Ammon's horn (tissue), 1 donor: ENCODE measurements around the gene WDR88.
"Not testable (repeated sequence)": the region's sequence is repeated elsewhere in the genome, so short reads cannot be mapped to it uniquely, and the experiment has no call there.

Experiments used
- DNase-seq: peaks from one replicate; pipeline ENCODE4 v3.0.0-alpha.2; 2016; ENCODE audit warnings: low spot score

The WDR88 gene

DNA sequence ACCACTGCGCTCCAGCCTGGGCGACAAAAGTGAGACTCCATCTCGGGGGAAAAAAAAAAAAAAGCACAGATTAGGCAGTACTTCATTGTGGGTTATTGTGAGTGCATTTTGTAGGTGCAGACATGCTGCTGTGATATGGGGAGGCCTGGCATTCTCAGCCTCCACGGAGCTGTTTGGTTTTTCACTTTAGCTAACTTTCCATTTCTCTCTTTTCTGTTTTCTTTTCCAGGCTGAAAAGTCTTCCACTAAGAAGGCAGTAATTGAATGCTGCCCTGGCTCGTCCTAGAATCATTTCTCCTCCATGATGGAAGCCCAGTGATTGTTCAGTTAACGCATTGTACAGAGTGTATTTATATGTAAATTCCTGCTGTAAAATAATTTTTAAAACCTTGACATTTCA is 2.0 kb upstream of the WDR88 start:
- DNase-seq = no peak

DNA sequence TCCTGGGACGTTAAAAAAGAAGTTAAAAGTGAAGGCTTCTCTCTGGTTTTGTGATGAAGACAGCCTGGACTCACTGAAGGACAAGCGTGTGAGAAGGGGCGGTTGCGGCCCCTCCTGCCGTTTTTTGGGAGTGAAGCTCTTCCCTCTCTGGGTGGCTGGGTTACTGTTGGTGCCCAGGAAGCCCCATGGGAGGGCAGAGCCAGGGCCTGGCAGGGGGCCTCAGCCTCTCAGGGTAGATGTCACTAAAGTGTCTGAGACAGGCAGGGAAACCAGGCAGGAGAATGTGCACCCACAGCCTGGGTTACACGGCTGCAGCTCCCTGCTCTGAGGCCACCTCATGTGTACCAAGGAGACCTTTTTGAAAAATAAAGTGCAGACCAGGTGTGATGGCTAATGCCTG is 1.5 kb upstream of the WDR88 start:
- DNase-seq = no peak

DNA sequence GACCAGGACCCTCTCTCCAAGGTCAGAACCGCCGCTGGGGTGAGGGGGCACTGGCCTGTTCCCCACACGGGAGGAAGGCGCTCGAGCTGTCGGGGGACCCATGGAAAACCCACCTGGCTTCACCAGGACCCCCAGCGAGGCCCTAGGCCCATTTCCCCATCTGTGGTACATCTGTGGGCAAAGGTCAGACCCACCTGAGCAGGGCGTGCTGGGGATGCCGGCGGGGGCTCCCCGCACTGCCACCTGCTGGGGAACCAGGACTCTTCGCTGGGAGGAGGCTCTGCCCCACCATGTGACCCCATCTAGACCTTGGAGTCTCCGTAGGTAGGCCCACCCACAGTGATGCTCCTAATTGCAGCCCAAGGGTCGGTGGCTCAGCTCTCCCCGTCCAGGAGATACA is 511 bp downstream of the WDR88 start:
- DNase-seq = no peak

DNA sequence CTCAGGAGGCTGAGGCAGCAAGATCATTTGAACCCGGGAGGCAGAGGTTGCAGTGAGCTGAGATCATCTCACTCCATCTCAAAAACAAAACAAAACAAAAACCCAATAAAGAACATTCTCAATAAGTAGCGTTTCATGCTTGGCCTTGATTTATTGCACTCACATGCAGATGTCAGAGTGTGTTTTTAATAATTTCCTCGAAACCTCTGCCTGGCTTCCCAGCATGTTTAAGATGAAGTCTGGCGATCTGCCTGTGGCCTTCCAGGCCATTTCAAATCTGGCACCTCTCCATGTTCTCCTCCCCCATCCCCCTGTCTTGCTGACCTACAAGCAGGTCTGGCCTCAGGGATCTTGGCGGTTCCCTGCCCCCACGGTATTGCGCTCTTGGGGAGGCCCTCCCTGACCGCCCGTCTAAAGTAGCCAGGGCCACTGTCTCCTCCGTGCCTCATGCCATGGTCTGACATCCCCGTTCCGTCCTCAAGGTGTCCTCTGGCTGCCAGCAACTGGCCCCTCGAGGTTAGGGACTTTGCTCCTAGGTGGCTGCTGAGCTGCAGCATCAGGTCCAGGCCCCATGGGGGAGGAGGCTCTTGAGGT is 1.6 kb downstream of the WDR88 start:
- no peak for DNase-seq

DNA sequence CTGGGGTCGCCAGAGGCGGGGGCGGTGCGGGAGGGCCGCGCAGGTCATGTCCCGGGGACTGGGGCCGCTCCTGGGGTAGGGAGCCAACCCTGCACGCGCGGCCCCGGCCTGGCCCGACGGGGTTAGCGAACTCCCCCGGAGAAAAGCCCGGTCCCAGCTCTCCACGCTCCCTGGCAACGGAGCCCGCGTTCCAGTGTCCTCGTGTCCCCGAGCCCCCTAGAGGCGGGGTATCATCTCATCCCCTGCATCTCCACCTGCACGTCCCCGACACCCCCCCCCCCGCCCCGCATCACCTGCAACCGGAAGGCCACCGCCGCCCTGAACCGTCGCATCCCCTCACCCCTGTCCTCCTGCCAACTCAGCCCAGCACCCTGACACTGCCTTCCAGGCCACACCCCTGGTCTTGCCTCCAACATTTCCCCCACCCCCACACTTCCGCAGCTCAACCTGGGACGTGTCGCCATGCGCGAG is 2.7 kb downstream of the WDR88 start:
- DNase-seq = no peak

DNA sequence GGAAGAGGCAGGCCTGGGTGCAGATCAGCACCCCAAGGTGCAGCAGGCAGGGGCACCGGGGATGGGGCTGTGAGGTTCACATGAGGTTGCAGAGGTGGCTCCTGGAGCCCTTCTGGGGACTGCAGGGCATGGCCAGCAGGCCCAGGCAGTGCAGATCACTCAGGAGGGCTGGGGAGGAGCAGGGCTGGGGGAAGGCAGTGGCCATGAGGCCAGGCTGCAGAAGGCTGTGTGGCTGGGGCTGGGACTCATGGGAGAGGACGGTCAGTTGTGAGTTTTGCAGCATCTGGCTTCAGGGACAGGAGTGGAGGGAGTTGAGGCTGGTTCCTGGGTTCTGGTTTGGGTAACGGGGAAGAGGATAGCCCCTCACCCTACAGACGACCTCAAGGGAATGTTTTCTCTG is 7.3 kb downstream of the WDR88 start:
- DNase-seq = no peak

DNA sequence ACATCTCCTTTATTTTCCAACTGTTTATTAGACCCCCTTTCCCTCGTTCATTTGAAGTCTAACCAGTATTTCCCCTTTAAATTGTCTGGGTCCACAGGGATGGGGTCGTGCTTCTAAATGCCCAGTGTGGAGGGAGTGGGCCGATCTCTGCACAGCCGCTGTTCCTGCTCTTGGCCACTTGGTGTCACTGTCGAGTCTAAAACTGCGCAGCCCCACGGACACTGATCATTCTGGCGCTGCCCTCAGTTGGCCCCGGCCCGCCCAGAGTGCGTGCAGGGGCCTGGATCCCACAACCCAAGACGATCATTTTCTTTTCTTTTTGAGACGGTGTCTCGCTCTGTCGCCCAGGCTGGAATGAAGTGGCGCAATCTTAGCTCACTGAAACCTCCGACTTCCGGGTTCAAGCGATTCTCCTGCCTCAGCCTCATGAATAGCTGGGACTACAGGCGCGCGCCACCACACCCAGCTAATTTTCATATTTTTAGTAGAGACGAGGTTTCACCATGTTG is 12.0 kb downstream of the WDR88 start:
- peak; percentile 79 for DNase-seq

DNA sequence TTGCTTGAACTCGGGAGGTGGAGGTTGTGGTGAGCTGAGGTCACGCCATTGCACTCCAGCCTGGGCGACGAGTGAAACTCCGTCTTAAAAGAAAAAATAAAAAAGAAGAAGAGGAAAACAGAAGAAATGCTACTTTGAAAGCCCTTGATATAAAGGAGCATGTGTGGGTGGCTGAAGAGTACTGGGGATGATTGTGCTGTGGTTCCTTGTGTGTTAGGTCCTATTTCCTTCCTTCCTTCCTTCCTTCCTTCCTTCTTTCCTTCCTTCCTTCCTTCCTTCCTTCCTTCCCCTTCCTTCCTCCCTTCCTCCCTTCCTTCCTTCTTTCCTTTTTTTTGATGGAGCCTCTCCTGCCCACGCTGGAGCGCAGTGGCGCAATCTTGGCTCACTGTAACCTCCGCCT is 14.3 kb downstream of the WDR88 start:
- no peak for DNase-seq

DNA sequence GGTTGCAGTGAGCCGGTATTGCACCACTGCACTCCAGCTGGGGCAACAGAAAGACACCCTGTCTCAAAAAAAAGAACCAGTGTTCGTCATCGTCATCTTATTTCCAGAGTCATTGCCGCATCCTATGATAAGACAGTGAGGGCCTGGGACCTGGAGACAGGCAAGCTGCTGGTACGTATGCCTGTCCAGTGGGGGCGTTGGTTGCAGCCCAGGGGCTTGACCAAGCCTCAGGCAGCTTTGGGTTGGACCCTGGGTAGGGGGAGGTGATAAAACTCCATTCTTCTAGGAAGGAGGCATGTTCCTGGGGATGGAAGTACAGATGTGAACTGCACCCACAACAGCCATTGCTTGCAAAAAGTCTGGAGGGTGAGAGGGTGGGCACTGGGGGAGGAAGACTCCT is 15.6 kb downstream of the WDR88 start:
- no peak for DNase-seq

DNA sequence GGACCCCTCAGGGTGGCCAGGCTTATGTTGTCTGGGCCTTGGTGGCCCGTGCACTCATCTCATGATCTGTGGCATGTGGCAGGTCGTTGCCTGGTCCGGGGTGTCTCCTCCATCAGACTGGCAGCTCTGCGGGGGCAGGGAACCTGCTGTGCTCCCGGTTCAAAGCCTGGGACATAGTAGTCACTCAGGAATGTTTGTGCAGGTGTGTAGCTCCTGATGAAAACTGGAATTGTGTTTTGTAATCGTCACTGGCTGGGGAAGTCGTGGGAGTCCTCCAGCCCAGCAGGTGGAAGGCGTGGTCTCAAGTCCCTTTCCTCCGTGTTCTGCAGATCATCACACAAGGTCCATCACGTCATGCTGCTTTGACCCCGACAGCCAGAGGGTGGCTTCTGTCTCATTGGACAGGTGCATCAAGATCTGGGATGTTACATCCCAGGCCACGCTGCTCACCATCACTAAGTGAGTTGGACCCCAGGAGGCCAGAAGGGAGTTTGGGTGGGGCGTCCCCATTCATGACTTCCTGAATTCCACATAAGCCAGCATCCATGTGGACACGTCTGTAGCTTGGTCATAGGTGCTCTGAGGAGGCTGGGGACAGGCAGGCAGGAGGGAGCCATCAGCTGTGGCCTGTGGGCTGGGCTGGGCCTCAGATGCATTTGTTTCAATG is 19.1 kb downstream of the WDR88 start:
- no peak for DNase-seq

DNA sequence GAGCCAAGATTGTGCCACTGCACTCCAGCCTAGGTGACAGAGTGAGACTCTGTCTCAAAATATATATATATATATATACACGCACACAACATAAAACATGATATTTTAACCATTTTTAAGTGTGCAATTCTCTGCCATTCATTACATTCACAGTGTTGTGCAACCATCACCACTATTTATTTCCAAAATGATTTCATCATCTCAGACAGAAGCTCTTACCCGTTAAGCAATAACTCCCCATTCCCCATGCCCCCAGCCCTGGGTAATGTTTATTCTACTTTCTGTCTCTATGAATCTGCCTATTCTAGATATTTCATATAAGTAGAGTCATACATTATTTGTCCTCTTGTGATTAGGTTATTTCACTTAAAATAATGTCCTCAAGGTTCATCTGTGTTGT is 20.3 kb downstream of the WDR88 start:
- DNase-seq = no peak

DNA sequence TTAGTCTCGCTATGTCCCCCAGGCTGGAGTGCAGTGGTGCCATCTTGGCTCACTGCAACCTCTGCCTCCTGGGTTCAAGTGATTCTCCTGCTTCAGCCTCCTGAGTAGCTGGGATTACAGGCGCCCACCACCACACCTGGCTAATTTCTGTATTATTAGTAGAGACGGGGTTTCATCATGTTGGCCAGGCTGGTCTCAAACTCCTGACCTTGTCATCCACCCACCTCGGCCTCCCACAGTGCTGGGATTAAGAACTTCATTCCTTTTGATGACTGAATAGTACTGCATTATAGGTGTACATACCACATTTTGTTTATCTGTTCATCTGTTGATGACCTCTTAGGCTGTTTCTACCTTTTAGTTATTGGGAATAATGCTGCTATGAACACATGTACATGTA is 20.7 kb downstream of the WDR88 start:
- DNase-seq = not testable (repeated sequence)

DNA sequence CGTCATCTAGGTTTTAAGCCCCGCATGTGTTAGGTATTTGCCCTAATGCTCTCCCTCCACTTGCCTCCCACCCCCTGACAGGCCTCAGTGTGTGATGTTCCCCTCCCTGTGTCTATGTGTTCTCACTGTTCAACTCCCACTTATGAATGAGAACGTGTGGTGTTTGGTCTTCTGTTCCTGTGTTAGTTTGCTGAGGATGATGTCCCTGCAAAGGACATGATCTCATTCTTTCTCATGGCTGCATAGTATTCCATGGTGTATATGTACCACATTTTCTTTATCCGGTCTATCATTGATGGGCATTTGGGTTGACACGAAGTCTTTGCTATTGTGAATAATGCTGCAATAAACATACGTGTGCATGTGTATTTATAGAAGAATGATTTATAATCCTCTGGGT is 22.4 kb downstream of the WDR88 start:
- not testable (repeated sequence) for DNase-seq

DNA sequence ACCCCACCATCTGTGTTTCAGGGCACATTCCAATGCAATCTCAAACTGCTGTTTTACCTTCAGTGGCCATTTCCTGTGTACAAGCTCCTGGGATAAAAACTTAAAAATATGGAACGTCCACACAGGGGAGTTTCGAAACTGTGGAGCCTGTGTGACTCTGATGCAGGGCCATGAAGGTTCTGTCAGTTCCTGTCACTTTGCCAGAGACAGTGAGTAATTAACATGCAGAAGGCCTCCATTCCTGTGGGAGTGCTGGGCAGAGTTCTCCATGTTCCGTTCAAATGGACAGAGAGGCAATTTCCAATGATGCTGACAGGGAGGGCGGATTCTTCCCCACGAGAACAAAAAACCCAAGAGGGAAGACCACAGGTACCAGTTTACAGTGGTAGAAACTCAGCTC is 24.4 kb downstream of the WDR88 start:
- DNase-seq = no peak

DNA sequence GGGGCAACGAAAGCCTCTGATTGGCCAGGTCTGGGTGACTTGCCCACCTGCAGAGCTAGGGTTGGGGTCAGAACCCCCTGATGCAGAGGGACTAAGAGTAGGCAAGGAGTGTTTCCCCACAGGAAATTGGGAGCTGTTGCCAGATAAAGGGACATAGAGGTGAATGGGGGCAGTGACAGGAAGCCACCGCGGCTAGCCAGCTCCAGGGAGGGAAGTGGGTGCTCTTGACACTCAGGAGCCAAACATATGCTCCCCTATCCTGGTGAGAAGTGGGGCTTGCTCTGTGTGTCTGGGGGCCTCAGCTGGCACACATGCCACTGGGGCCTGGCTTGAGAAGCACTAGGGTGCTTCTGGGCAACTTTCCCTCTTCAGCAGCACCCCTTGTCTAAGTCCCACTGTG is 26.0 kb downstream of the WDR88 start:
- DNase-seq = no peak

DNA sequence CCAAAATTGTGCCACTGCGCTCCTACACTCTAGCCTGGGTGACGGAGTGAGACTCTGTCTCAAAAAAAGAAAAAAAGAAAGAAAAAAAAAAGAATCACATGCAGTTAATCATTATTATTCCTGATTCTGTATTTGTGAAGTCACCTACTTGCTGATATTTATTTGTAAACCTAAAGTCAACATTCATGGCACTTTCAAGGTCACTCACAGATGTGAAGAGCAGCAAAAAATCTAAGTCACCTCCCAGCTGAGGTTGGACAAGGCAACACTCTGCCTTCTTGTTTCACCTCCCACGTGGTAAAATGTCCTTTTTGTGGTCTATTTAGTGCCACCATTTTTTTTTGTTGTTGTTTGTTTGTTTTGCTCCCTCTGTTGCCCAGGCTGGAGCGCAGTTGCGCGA is 26.5 kb downstream of the WDR88 start:
- no peak for DNase-seq

DNA sequence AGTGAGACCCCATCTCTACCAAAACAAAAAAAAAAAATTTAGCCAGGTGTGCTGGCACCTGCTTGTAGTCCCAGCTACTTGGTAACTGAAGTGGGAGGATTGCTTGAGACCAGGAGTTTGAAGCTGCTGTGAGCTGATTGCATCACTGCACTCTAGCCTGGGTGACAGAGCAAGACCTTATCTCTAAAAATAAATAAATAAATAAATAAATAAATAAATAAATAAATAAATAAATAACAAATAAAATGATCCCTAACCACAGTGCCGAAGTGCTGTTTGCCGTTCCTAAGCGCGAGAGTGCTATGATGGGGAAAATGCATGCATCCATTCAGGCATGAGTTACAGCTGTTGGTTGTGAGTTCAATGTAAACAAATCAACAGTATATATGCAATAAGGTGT is 27.2 kb downstream of the WDR88 start:
- no peak for DNase-seq

DNA sequence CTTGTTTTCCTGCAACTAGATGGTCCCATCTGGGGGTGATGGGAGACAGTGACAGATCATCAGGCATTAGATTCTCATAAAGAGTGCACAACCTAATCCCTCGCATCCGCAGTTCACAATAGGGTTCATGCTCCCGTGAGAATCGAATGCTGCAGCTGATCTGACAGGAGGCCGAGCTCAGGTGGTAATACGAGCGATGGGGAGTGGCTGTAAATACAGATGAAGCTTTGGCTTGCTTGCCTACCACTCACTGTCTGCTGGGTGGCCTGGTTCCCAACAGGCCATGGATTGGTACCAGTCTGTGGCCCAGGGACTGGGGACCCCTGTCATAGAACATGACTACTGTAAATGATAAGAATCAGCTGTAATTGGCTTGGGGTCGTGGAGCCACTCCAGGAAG is 28.0 kb downstream of the WDR88 start:
- no peak for DNase-seq

DNA sequence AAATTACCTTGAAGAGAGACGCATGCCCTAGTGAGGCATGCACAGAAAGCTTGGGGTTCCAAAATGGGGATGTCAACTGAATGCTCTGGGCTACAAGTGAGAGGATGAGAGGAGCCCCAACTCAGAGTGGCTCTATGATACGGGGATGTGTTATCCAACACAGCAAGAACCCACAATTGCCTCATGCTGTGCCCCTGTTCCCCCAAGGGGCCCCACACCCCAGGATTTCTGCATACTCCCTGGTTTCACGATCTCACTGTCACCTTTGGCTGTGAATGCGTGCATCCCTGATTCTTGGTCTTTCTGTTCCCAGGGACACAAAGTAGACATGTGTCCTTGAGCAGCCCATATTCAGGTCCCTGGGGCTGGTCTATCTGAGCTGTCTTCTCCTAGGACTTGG is 29.3 kb downstream of the WDR88 start:
- DNase-seq = no peak

DNA sequence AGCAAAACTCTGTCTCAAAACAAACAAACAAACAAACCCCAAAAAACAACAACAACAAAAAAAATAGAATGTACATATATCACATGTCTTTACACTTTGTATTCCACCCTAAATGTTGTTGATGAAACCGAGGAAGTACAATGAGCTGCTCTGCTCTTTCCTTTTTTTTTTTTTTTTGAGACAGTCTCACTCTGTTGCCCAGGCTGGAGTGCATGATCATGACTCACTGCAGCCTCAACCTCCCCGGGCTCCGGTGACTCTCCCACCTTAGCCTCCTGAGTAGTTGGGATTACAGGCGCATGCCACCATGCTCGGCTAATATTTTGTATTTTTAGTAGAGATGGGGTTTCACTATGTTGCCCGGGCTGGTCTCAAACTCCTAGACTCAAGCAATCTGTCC is 31.6 kb downstream of the WDR88 start:
- no peak for DNase-seq

DNA sequence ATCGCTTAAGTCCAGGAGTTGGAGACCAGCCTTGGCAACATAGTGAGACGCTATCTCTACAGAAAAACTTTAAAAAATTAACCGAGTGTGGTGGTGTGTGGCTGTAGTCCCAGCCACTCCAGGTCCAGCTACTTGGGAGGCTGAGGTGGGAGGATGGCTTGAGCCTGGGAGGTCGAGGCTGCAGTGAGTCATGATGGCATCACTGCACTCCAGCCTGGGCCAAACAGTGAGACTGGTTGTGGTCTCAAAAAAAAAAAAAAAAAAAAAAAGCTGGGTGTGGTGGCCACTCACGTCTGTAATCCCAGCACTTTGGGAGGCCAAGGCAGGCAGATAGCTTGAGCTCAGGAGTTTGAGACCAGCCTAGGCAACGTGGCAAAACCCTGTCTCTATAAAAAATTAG is 34.1 kb downstream of the WDR88 start:
- DNase-seq = not testable (repeated sequence)

DNA sequence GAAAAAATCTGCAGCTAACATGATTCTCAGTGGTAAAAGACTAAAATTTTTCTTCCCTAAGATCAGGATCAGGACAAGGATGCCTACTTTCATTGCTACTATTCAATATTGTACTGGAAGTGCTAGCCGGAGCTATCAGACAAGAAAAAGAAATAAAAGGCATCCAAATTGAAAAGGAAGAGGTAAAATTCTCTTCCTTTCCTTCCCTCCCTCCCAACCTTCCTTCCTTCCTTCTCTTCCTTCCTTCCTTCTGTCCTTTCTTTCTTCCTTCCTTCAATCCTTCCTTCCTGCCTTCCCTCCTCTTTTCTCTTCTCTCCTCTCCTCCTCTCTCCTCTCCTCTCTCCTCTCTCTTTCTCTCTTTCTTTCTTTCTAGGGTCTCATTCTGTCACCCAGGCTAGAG is 35.5 kb downstream of the WDR88 start:
- DNase-seq = no peak

DNA sequence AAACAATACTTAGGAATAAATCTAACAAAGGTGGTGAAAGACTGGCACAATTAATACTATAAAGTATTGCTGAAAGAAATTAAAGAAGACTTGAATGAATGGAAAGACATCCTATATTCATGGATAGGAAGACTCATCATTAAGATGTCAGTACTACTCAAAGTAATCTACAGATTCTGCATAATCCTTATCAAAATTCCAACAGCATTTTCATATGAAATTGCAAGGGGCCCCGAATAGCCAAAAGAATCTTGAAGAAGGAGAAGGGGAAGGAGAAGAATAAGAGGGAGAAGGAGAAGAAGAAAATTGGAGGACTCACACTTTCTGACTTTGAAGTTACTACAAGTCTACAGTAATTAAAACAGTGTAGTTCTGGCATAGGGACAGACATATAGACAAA is 36.6 kb downstream of the WDR88 start:
- DNase-seq = no peak

DNA sequence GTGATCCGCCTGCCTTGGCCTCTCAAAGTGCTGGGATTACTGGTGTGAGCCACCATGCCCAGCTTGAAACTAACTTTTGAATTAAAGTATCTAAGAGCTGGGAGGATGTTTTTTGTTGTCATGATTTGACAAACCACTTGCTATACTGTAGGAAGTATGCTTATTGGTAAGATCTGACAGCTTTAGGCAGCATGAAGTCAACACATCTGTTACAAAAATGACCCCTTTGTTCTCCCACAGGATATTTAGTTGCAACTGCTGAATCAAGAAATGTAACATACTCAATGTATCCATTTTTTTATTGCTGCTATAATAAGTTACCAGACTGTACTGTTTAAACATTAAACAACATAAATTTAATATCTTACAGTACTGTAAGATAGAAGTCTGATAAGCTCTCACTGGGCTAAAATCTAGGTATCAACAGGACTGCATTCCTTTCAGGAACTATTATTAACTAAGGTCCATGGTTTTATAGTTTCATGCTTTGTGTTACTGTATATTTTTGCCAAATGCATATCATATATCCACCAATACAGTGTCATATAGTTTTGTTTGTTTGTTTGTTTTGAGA is 39.4 kb downstream of the WDR88 start:
- no peak for DNase-seq
